ENCODE measurements around the gene PFKFB3.

DNA sequence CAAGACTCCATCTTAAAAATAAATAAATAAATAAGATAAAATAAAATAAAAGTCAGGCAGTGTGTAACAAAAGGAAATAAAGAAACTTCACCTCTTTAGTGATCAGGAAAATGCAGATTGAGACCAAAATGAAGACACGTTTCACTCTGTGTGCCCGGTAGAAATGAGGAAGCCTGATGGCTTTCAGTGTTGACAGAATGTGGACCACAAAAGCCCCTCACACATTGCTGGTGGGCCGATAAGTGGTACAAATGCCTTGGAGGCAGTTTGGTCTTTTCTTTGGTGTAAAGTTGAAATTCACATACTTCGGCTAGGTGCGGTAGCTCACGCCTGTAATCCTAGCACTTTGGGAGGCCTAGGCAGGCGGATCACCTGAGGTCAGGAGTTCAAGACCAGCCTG, 44.5 kb upstream of the PFKFB3 start:
- TF ChIP-seq, protein P1, sequence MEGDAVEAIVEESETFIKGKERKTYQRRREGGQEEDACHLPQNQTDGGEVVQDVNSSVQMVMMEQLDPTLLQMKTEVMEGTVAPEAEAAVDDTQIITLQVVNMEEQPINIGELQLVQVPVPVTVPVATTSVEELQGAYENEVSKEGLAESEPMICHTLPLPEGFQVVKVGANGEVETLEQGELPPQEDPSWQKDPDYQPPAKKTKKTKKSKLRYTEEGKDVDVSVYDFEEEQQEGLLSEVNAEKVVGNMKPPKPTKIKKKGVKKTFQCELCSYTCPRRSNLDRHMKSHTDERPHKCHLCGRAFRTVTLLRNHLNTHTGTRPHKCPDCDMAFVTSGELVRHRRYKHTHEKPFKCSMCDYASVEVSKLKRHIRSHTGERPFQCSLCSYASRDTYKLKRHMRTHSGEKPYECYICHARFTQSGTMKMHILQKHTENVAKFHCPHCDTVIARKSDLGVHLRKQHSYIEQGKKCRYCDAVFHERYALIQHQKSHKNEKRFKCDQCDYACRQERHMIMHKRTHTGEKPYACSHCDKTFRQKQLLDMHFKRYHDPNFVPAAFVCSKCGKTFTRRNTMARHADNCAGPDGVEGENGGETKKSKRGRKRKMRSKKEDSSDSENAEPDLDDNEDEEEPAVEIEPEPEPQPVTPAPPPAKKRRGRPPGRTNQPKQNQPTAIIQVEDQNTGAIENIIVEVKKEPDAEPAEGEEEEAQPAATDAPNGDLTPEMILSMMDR (IDR thresholded peaks at IDR 0.05), result no peak
- no peak for TF ChIP-seq POLR2A (IDR thresholded peaks at IDR 0.05)
- TF ChIP-seq EP300 (IDR thresholded peaks at IDR 0.05), result no peak
